Trophoblast cell (in vitro differentiated cells and primary cell): ENCODE measurements around the gene RNFT2.

Source experiments
- DNase-seq, 2 donors: peaks; one replicate each; pipeline ENCODE4 v3.0.0-alpha.2; 2016
- H2AFZ ChIP-seq: 2 replicates; pipeline ENCODE4 v1.6.1; 2013; ENCODE audit warnings: low read length, moderate library complexity, mild to moderate bottlenecking; ENCODE audit not compliant: insufficient read depth, poor library complexity
- H2AK5ac ChIP-seq: 2 replicates; pipeline ENCODE4 v1.6.1; 2013; ENCODE audit warnings: mild to moderate bottlenecking, low read length
- H2BK120ac ChIP-seq: 2 replicates; pipeline ENCODE4 v1.6.1; 2013; ENCODE audit warnings: low read length, mild to moderate bottlenecking, moderate library complexity; ENCODE audit not compliant: insufficient read depth, poor library complexity
- H2BK12ac ChIP-seq: 2 replicates; pipeline ENCODE4 v1.6.1; 2013; ENCODE audit warnings: mild to moderate bottlenecking, low read length, moderate library complexity
- H2BK5ac ChIP-seq: 2 replicates; pipeline ENCODE4 v1.6.1; 2013; ENCODE audit warnings: low read length, low read depth, moderate library complexity, mild to moderate bottlenecking; ENCODE audit not compliant: poor library complexity
- H3K14ac ChIP-seq: 2 replicates; pipeline ENCODE4 v1.6.1; 2013; ENCODE audit warnings: mild to moderate bottlenecking, low read length
- H3K18ac ChIP-seq: 2 replicates; pipeline ENCODE4 v1.6.1; 2013; ENCODE audit warnings: mild to moderate bottlenecking, low read length
- H3K23ac ChIP-seq: 2 replicates; pipeline ENCODE4 v1.6.1; 2013; ENCODE audit warnings: low read length
- H3K27ac ChIP-seq: 2 replicates; pipeline ENCODE4 v1.5.1; 2013; ENCODE audit warnings: low read depth, mild to moderate bottlenecking, inconsistent platforms, low read length, moderate library complexity
- H3K27me3 ChIP-seq: 2 replicates; pipeline ENCODE4 v1.6.1; 2013; ENCODE audit warnings: inconsistent platforms, mild to moderate bottlenecking, low read length, moderate library complexity; ENCODE audit not compliant: insufficient read depth
- H3K36me3 ChIP-seq, 2 experiments: 1 replicate in 1 of 2; 2 replicates in 1 of 2; pipeline ENCODE4 v1.6.1; 2013; ENCODE audit warnings: low read length in 2 of 2, mild to moderate bottlenecking in 2 of 2, moderate library complexity in 1 of 2; ENCODE audit not compliant: insufficient read depth in 2 of 2, control insufficient read depth in 1 of 2
- H3K4ac ChIP-seq: 2 replicates; pipeline ENCODE4 v1.6.1; 2013; ENCODE audit warnings: low read depth, mild to moderate bottlenecking, low read length, moderate library complexity
- H3K4me1 ChIP-seq, 2 experiments: 1 replicate in 1 of 2; 2 replicates in 1 of 2; pipeline ENCODE4 v1.6.1; 2013; ENCODE audit warnings: low read length in 2 of 2, mild to moderate bottlenecking in 2 of 2, moderate library complexity in 1 of 2; ENCODE audit not compliant: insufficient read depth in 2 of 2, control insufficient read depth in 1 of 2
- H3K4me2 ChIP-seq: 2 replicates; pipeline ENCODE4 v1.6.1; 2013; ENCODE audit warnings: inconsistent platforms, mild to moderate bottlenecking, low read length, moderate library complexity
- H3K4me3 ChIP-seq: 2 replicates; pipeline ENCODE4 v1.5.1; 2013; ENCODE audit warnings: mild to moderate bottlenecking, low read depth, low read length, inconsistent platforms
- H3K79me1 ChIP-seq: one replicate; pipeline ENCODE4 v1.6.1; 2013; ENCODE audit warnings: low read length
- H3K79me2 ChIP-seq: 2 replicates; pipeline ENCODE4 v1.6.1; 2013; ENCODE audit warnings: low read length, mild to moderate bottlenecking; ENCODE audit not compliant: control insufficient read depth, insufficient read depth, poor library complexity
- H3K9ac ChIP-seq: 2 replicates; pipeline ENCODE4 v1.6.1; 2013; ENCODE audit warnings: mild to moderate bottlenecking, low read length
- H3K9me3 ChIP-seq: 2 replicates; pipeline ENCODE4 v1.6.1; 2013; ENCODE audit warnings: low read depth, mild to moderate bottlenecking, control low read depth, inconsistent platforms, low read length; ENCODE audit not compliant: insufficient read depth
- H4K12ac ChIP-seq: 2 replicates; pipeline ENCODE4 v1.6.1; 2013; ENCODE audit warnings: low read depth, mild to moderate bottlenecking, low read length, moderate library complexity
- H4K8ac ChIP-seq: 2 replicates; pipeline ENCODE4 v1.6.1; 2013; ENCODE audit warnings: low read depth, mild to moderate bottlenecking, low read length, moderate library complexity
- H4K91ac ChIP-seq: one replicate; pipeline ENCODE4 v1.6.1; 2013; ENCODE audit warnings: low read depth, mild to moderate bottlenecking, low read length, moderate library complexity
- WGBS: extraction: QIAGEN DNeasy Blood & Tissue Kit; methylation state at CpG from one replicate; pipeline ENCODE4 v1.1.7; 2013; ENCODE audit warnings: missing lambda C conversion rate; ENCODE audit not compliant: insufficient read length, insufficient coverage; ENCODE audit errors: extremely low coverage; 5-methylcytosine and 5-hydroxymethylcytosine counted together

The RNFT2 gene

GRCh38 chr12:116695464-116695725 lies 42.7 kb upstream of the RNFT2 start:
- no peak overlapping the region for H4K8ac ChIP-seq
- H3K79me1 ChIP-seq: no peaks in the 10 kb centered on the region
- WGBS: no CpG with 5 or more reads among the region's 3 CpGs
- no peak overlapping the region for H3K9ac ChIP-seq
- H4K12ac ChIP-seq: no peak overlapping the region
- H2BK5ac ChIP-seq: no peak overlapping the region
- H3K14ac ChIP-seq: no peak overlapping the region
- no peak overlapping the region for H3K4me2 ChIP-seq
- no peak overlapping the region for H2BK12ac ChIP-seq
- no peak overlapping the region for H2BK120ac ChIP-seq
- H3K18ac ChIP-seq: no peak overlapping the region
- H4K91ac ChIP-seq: no peak overlapping the region
- no peak overlapping the region for H2AFZ ChIP-seq
- no peak overlapping the region for H3K4me3 ChIP-seq
- H3K27ac ChIP-seq: no peak overlapping the region
- no peak overlapping the region for H3K4ac ChIP-seq
- peaks cover 1% of the 10 kb centered on the region for H3K9me3 ChIP-seq
- H3K4me1 ChIP-seq: no peaks in the 10 kb centered on the region
- H3K36me3 ChIP-seq: no peaks in the 10 kb centered on the region
- H2AK5ac ChIP-seq: no peak overlapping the region
- peaks cover 2% of the 10 kb centered on the region for H3K27me3 ChIP-seq
- DNase-seq: no peak
- H3K79me2 ChIP-seq: no peaks in the 10 kb centered on the region
- no peak overlapping the region for H3K23ac ChIP-seq

GRCh38 chr12:116697305-116697704 lies 40.8 kb upstream of the RNFT2 start:
- no peak overlapping the region for H4K12ac ChIP-seq
- no peak overlapping the region for H3K14ac ChIP-seq
- H3K4ac ChIP-seq: no peak overlapping the region
- peaks cover 2% of the 10 kb centered on the region for H3K27me3 ChIP-seq
- WGBS: no CpG with 5 or more reads among the region's 7 CpGs
- no peak overlapping the region for H3K4me2 ChIP-seq
- H3K27ac ChIP-seq: no peak overlapping the region
- no peak overlapping the region for H3K9ac ChIP-seq
- H3K18ac ChIP-seq: no peak overlapping the region
- H3K79me1 ChIP-seq: no peaks in the 10 kb centered on the region
- H2AFZ ChIP-seq: no peak overlapping the region
- peak in 1 of 2 donors; percentile 31 for DNase-seq
- peaks cover 1% of the 10 kb centered on the region for H3K9me3 ChIP-seq
- no peak overlapping the region for H2BK12ac ChIP-seq
- no peak overlapping the region for H2BK5ac ChIP-seq
- H3K4me1 ChIP-seq: no peaks in the 10 kb centered on the region
- H2AK5ac ChIP-seq: no peak overlapping the region
- H4K8ac ChIP-seq: no peak overlapping the region
- H3K79me2 ChIP-seq: no peaks in the 10 kb centered on the region
- no peak overlapping the region for H3K23ac ChIP-seq
- H3K36me3 ChIP-seq: no peaks in the 10 kb centered on the region
- no peak overlapping the region for H3K4me3 ChIP-seq
- no peak overlapping the region for H2BK120ac ChIP-seq
- no peak overlapping the region for H4K91ac ChIP-seq

GRCh38 chr12:116697716-116698115 lies 40.4 kb upstream of the RNFT2 start:
- DNase-seq: no peak
- Histone ChIP-seq H4K91ac (no peak overlapping the region), H2BK12ac (no peak overlapping the region), H3K18ac (no peak overlapping the region), H2AFZ (no peak overlapping the region), H3K27ac (no peak overlapping the region), H3K9me3 (peaks cover 1% of the 10 kb centered on the region), H3K36me3 (no peaks in the 10 kb centered on the region), H3K4me2 (no peak overlapping the region), H2BK120ac (no peak overlapping the region), H3K14ac (no peak overlapping the region), H4K12ac (no peak overlapping the region), H3K9ac (no peak overlapping the region), H2AK5ac (no peak overlapping the region), H3K4me3 (no peak overlapping the region), H3K4me1 (no peaks in the 10 kb centered on the region), H4K8ac (no peak overlapping the region), H3K79me1 (no peaks in the 10 kb centered on the region), H3K23ac (no peak overlapping the region), H3K79me2 (no peaks in the 10 kb centered on the region), H2BK5ac (no peak overlapping the region), H3K27me3 (peaks cover 2% of the 10 kb centered on the region), H3K4ac (no peak overlapping the region)
- no CpG with 5 or more reads among the region's 11 CpGs for WGBS

DNA sequence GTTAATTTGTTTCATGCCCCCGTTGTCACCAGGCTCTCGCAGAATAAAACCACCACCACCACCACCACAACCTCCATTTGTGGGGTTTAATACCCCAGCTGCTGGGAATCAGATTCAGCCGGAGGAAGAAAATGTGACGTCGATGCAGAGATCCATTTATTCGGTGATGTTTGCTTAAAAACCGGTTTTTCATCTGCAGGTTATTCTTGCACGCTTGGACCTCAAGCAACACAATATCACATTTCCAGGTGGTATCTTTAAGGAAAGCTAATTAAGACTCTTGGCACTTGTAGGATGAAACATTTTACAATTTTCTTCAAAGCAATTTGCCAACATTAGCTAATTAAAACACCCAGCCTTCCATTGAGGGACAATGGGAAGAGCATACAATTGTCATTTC lies 40.0 kb upstream of the RNFT2 start:
- Histone ChIP-seq H3K9me3 (peaks cover 1% of the 10 kb centered on the region), H2BK120ac (no peak overlapping the region), H3K14ac (no peak overlapping the region), H3K9ac (no peak overlapping the region), H3K27ac (no peak overlapping the region), H3K4me1 (no peaks in the 10 kb centered on the region), H3K18ac (no peak overlapping the region), H3K79me2 (no peaks in the 10 kb centered on the region), H4K91ac (no peak overlapping the region), H3K27me3 (peaks cover 2% of the 10 kb centered on the region), H3K36me3 (no peaks in the 10 kb centered on the region), H4K8ac (no peak overlapping the region), H2AFZ (no peak overlapping the region), H2BK5ac (no peak overlapping the region), H3K23ac (no peak overlapping the region), H3K79me1 (no peaks in the 10 kb centered on the region), H3K4ac (no peak overlapping the region), H3K4me3 (no peak overlapping the region), H2BK12ac (no peak overlapping the region), H2AK5ac (no peak overlapping the region), H4K12ac (no peak overlapping the region), H3K4me2 (no peak overlapping the region)
- no CpG with 5 or more reads among the region's 8 CpGs for WGBS
- DNase-seq: no peak
